Measurements from ENCODE around the gene FOXJ1.
A peak's percentile ranks its signal among the peaks of the same experiment; 100 is the strongest.

Gene FOXJ1

DNA sequence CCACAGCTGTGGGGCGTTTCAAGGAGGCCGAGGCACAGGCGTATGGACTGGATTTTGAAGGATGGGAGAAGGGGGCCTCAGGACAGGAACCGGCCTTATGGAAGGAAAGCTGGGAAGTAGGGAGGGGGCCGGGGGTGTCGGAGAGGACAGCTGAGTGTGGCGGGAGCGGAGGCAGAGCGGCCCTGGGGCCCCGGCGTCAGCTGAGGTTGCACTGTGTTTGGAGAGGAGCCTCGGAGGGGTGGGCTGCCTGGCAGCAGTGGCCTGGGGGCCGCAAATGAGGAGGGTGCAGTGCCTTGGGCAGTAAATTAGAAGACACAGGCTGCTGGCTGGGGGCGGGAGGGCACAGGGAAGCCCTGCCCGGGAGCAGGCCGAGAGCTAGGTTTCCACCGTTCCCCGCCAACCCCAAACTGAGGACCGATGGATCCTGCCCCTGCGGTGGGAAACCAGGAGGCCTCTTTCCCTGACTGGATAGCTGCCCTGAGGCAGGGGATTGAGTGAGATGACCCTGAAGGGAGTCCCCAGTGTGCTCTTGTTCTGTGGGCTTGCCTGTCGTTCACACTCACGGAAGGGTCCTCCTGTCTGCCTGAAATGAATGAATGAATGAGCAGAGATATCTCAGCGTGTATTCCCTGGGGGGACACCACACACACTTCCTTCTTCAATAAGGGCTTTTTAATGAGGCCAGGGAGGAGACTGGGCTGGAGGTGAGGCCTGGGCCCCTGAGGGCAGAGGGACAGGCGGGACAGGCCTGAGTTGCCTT, 18.4 kb downstream of the FOXJ1 start:
- DNase-seq: no peak

DNA sequence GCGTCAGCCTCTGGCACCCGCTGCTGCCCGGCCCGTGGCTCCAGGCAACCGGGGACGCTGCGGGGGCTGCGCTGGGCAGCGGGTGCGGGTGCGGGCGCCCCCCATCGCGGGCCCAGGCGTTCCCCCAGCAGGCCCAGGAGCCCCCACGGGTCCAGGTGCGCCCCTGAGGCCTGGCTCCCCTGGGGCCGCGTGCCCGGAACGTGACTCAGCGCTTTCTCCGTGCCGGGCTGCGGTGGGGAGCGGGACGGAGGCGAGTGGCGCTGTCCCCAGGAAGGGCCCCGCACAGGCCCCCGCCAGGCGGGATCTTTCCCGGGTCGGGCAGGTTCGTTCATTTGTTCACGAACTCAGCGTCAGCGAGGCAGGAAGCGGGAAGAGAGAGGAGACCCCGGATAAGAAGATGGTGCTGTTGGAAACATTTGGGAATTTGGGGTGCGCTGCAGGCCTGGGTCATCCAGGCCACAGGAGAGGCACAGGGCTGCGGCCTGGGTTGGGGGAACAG, 19.1 kb downstream of the FOXJ1 start:
- no peak for DNase-seq

DNA sequence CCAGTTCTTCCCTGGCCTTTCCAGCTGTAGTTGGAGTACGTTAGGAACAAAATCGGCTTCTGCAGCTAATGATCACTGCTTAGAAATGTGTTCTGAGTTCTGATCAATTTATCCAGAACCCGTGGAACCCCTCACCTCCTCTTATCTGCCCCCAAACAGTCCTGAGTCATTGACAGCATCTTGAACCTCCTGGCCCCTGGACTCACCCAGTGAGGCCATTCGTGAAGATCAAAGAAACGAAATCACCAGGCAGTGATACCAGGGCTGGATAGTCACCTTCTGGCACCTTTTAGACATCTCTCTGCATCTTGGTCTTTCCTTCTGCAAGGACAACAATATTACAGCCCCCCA, 20.4 kb downstream of the FOXJ1 start:
- DNase-seq: no peak

DNA sequence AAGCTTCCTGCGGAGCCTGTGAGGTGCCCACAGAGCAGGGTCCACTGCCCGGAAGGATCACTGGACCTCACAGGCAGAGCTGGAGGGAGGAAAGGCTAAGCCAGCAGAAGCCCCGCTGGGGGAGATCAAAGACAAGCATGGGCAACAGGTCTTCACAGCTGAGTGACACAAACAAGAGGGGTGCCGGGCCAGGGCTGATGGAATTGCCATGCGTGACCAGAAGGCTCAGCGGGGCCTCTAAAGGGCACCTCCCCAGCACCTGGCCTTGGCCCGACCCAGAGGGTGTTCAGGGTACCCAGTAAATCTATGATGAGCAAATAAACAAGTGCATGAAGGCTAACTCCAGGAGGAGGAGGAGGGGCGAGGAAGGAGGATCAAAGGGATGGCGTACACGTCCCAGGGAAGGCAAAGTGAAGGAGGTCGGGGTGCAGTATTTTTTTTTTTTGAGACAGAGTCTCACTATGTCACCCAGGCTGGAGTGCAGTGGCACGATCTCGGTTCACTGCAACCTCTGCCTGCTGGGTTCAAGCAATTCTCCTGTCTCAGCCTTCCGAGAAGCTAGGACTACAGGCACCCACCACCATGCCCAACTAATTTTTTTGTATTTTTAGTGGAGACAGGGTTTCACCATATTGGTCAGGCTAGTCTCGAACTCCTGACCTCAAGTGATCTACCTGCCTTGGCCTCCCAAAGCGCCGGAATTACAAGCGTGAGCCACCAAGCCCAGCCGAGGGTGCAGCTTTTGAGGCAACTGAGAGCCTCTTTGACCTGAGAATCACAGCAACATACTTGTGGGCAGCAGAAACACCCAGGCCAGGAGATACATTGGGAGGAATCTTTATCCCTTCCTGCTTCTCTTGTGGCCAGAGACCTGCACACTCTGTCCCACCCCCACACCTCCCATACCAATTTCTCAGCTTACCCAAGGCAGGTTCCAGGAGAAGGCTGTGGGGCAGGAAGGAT, 21.4 kb downstream of the FOXJ1 start:
- DNase-seq: no peak

DNA sequence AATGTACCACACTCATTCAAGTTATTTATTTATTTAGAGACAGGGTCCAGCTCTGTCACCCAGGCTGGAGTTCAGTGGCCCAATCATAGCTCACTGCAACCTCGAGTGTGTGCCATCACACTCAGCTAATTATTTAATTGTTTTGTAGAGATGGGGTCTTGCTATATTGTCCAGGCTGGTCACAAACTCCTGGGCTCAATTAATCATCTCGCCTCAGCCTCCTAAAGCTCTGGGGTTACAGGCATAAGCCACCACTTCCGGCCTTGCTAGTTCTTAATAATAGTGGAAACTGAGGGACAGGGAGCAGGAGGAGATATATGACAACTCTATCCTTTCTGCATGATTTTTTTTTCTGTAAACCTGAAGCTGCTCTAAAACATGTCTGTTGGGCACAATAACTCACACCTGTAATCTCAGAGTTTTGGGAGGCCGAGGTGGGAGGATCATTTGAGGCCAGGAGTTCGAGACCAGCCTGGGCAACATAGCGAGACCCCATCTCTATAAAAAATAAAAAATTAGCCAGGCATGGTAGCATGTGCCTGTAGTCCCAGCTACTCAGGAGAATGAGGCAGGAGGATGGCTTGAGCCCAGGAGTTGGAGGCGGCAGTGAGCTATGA, 25.8 kb downstream of the FOXJ1 start:
- no peak for DNase-seq

DNA sequence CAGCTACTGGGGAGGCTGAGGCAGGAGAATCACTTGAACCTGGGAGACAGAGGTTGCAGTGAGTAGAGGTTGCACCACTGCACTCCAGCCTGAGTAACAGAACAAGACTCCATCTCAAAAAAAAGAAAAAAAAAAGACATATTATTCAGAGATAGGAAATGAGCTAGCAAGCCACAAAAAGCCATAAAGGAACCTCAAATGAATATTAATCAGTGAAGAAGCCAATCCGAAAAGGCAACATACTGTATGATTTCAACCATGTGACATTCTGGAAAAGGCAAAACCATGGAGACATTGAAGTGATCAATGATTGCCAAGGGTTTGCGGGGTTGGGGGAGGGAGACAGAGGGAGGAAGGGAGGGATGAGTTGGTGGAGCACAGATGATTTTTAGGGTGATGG, 29.1 kb downstream of the FOXJ1 start:
- DNase-seq: no peak

DNA sequence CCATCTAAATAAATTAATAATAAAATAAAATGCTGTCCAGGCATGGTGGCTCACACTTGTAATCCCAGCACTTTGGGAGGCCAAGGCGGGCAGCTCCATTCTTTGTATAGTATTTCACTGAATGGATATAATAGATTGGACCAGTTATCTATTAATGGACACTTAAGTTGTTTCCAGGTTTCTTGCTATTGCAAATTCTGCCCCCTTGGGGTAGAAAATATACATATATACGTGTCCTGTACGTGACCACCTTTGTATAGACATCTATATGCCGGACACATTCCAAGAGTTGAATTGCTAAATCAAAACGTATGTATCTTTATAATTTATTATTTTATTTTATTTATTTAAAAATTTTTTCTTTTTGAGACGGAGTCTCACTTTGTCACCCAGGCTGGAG, 33.5 kb downstream of the FOXJ1 start:
- DNase-seq: no peak

DNA sequence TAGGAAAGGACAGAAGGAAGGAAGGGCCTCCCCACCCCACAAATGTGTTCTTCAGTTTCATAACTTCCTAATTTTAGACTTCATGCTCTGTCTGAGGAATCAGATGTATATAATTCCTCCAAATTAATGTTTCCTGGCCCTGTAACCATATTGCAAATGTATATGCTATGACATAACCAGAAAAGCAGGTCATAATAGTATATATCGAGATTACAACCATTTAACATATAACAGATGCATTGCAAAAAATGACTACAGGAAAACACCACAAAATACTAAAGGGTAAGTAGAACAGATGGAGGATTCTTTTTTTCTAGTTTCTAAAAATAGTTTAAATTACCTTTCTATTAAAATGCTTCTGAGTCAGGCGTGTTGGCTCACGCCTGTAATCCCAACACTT, 34.3 kb downstream of the FOXJ1 start:
- DNase-seq: no peak

DNA sequence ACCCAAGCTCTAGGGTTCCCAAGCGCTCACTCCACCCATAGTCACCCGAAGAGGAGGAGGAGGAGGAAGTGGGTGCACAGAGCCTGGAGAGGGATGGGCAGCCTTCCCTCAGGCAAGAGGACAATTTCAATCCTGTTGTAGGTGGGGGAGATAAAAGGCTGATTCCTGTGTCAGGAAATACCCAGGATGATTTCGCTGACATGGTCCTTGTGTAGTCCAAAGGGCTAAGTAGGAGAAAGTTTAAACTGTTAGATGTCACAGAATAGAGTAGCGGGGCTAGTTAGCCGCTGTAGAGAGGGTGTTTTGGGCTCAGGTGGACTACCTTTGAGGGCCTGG, 36.2 kb downstream of the FOXJ1 start:
- no peak for DNase-seq

DNA sequence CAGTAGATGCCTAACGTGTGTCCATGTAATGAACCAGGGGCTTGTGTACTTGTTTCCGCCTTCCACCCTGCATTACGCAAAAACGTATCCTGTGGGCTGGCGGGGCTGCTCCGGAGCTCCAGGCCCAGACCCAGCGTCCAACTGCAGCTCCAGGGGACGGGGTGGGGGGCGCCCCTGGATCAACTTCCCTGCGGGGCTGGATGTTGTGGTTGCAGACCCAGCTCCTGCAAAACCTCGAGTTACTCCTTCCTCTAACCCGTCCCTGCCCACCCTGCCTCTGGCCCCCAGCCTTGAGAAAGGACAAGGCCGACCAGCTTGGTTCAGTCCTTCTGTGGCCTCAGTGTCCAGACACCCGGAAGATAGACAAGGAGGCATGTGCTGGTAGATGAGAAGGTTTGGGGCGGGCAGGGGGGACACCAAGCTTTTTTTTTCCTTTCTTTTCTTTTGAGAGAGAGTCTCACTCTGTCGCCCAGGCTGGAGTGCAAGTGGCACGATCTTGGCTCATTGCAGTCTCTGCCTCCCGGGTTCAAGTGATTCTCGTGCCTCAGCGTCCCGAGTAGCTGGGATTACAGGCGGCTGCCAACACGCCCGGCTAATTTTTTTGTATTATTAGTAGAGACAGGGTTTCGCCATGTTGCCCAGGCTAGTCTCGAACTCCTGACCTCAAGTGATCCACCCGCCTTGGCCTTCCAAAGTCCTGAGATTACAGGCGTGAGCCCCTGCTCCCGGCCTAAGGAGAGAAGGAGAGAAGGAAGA, 36.7 kb downstream of the FOXJ1 start:
- no peak for DNase-seq

DNA sequence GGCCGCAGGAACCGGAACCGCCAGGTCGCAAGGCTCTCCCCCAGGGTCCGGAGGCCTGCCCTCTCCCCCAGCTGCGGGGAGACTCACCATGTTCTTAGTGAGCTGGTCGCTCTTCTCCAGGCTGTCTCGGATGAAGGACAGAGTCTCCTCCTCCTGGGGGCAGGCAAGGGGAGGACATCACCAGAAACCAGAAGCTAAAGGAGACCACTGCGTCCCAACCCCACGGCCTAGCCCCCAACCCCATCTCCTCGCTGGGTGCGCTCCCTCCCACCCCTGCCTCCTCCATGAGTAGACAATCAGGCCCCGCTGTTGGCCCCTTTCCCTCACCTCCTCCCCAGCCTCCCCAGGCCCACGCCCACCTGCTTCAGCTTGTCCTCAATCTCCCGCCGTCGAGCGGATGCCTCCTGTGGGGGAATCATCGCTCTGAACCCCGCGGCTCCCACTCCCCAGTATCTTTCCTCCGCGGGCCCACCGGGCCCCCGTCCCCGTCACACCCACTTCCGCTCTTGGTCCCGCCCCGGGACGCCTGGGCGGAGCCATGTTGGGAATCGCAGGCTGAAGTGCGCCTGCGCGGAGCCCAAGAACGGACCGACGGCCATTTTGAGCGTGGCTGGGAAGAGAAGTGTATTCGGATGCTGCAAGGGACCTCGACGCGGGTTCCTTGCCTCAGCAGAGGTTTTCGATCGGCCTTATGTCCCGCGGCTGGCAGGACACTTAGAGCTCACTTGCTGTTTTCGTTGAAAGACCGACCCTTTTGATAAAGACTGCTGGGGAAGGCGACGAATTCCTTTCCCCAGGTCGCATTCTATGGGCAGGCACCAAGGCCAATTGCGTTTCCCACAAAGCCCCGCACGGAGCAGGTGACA, 37.5 kb downstream of the FOXJ1 start, which contains the start of gene EXOC7:
EXOC7 (minus strand) TSS at position 514 of the 866 bp plus-strand sequence; CDS start at position 419, 95 bp downstream.
- peak; percentile 86 for DNase-seq

DNA sequence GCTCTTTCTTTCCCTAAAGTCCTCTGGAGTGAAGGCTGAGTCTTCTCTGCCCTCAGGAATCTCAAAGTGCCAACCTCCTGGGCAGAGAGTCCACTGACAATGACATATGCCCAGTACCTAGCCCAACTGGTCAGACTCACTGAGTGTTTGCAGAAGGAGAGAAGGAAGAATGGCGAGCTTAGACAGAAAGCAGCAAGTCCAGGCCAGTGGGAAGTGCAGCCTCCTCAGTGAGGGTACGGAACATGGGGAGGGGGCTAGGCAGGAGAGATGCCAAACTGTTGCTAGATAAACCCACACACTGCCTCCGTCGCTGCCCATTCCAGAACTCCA, 38.1 kb downstream of the FOXJ1 start:
- no peak for DNase-seq

DNA sequence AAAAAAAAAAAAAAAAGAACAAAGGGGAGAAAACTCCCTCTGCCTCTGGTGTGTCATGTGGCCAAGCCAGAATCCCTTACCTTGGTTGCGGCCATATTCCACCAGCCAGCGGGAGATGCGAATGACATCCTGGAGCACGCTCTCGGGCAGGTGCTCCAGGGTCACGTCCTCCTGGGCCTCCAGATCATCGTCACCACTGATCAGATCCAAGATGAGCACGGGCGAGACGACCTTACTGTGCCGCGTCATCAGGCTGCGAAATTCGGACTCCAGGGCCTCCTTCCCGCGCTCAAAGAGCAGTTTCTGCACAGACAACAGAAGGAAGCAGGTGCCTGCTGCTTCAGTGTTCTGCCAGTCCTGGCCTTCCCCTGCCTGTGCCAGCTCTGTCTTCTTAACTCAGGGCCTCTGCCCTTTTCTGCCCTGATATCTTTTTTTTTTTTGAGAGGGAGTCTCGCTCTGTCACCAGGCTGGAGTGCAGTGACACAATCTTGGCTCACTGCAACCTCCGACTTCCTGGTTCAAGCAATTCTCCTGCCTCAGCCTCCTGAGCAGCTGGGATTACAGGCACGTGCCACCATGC, 43.2 kb downstream of the FOXJ1 start:
- no peak for DNase-seq

DNA sequence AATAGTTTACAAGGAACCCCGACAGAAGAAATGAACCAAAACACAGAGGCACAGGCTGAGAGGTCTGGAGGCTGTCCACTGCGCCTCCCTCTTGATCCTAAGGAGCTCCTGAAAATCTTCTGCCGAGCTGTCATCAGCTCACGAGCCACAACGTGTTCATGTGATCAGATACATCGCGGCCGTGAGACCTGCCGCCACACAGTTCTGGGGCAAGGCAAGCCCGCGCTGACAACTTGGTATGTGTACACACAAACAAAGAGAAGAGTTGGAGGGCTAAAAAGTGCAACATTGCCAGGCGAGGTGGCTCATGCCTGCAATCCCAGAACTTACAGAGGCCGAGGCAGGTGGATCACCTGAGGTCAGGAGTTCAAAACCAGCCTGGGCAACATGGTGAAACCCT, 45.1 kb downstream of the FOXJ1 start:
- DNase-seq: no peak

DNA sequence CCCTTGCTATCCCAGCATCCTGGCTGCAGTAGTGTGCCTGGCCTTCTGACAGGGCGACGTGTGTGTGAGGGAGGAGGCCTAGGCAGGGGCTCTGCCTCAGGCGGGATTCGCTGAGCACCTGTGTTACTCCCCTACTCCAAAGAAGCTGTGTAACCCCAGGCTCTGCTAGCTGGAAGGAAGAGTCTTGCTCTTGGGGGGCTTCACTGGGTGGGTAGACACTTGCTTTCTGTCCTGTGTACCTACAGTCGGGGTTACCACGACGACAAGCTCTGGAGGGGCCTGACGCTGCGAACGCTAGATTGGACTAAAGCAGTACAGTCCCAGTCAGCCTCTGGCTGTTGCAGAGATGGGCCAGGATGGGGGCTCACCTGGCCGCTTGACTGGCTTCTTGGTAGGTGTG, 47.0 kb downstream of the FOXJ1 start:
- no peak for DNase-seq

DNA sequence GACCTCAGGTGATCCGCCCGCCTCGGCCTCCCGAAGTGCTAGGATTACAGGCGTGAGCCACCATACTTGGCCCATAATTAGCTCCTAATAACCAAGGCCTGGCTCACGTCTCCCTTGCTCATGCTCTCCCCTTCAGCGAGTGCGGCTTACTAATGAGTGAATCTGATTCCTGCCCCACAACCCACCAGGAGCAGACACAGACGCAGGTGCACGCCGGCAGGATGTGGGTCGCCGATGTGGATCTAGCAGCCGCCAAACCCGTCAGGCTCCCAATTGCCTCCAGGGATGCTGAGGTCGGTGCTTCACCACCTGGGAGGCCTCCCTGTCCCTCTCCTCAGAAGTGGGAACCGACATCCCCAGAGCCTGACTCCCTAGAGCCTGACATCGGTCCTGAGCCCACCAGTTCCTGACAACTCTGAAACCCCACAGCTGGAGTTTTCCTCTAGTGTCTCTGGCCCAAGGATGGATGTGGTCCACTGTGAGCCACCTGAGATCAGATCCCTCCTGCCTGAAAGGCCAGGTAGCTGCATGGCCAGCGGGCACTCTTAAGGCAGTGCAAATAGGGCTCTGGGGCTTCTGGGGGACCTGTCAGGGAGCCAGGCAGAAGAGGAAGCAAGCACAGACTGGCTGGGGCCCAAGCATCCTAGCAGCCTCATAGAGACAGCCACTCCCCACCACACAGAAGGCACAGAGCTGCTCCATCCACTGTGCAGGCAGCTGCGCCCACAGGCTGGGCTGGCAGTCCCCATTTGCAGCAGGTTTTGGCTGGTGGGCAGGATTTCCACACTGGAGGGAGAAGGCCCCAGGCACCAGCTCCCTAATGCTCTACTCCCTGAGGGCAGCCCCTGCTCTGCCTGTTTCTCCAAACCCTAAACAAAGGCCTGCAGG, 48.3 kb downstream of the FOXJ1 start:
- DNase-seq: no peak

DNA sequence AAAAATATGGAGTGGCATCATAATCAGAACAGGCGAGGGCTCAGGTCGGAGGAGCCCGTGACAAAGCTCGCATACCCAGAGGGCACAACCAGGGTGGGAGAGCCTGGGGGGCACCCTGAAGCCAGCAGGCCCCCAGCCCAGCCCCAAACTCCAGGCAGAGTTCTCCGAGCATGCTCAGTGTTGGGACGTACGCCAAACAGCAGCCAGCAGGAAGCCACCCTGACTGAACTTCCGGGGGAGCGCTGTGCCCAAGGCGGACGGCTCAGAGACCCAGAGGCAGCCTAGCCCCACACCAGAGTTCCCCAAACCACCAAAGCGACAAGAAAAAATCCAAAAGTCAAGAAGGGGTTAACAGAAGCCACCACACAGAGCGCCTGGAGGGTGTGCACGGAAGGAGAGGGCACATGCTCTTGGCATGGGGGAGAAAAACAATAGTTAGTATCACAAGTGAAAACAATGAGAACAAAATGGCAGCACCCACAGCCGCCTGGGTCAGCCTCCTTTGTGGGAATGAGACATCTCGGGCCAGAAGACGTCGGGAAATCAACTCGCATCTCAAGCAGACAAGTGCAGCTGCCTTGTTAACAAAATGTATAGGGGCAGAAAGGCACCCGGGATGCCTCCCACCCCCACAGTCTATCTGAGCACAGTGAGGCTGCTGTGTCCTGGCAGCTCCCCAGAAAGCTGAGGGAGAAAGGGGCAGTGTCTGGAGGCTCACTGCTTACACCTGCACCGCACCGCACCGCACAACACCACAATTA, 49.3 kb downstream of the FOXJ1 start:
- DNase-seq: no peak

DNA sequence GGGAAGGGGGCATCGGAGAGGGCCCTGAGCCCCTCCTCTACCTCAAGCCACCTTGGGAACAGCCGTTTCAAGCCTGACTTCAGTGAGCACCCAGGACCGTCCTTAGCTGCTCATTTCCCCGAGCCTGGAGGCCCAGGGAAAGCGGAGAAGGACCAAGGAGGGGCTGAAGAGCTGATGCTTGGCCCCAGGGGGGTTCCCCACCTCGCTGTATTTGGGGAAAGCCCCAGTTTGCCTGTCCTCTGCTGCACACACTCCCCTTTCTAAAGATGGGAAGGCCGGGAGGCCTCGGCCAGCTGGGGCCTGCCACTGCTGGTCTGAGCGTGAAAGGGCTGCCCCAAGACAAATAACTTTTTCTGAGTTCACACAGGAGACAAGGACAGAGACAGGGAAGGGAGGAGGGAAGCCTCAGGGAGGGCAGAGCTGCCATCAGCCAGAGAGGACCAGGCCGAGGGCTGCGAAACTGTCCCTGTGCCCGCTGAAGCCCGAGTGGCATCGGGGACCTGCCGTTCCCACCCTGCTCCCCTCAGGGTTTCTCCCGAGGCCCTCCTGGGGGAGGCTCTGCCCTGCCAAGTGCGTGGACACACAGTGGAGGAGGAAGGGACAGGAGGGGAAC, 50.4 kb downstream of the FOXJ1 start:
- DNase-seq: no peak
